Endodermal cell (in vitro differentiated cells): Measurements from ENCODE around the gene ENPP6. TPM values are rescaled to one million over a fixed set of nuclear protein-coding genes. Genes with fewer than 3 reads are reported as not detected.

ENCODE experiments used
- DNase-seq: peaks from one replicate; pipeline ENCODE4 v3.0.0-alpha.2; 2017
- H3K27ac ChIP-seq: 2 replicates; pipeline ENCODE4 v1.5.1; 2013; ENCODE audit warnings: mild to moderate bottlenecking, low read depth, low read length, moderate library complexity
- H3K27me3 ChIP-seq: 2 replicates; pipeline ENCODE4 v1.6.1; 2013; ENCODE audit warnings: mild to moderate bottlenecking, low read length, moderate library complexity; ENCODE audit not compliant: insufficient read depth, control insufficient read depth, poor library complexity, severe bottlenecking
- H3K36me3 ChIP-seq: 2 replicates; pipeline ENCODE4 v1.7.0; 2013; ENCODE audit warnings: mild to moderate bottlenecking, low read length, moderate library complexity; ENCODE audit not compliant: control insufficient read depth, insufficient read depth
- H3K4me1 ChIP-seq: one replicate; pipeline ENCODE4 v1.7.0; 2013; ENCODE audit warnings: low read length; ENCODE audit not compliant: control insufficient read depth, insufficient read depth
- H3K4me3 ChIP-seq: 2 replicates; pipeline ENCODE4 v1.5.1; 2013; ENCODE audit warnings: mild to moderate bottlenecking, low read length, moderate library complexity
- H3K9ac ChIP-seq: 2 replicates; pipeline ENCODE4 v1.6.1; 2013; ENCODE audit warnings: mild to moderate bottlenecking, low read length, moderate library complexity; ENCODE audit not compliant: poor library complexity, severe bottlenecking; ENCODE audit errors: extremely low read depth
- H3K9me3 ChIP-seq: 2 replicates; pipeline ENCODE4 v1.6.1; 2013; ENCODE audit warnings: mild to moderate bottlenecking, low read length, moderate library complexity; ENCODE audit not compliant: control insufficient read depth
- H3K27ac Mint-ChIP-seq: 2 replicates; pipeline ENCODE4 v1.8.0; 2020; ENCODE audit warnings: mixed read lengths
- H3K27me3 Mint-ChIP-seq: 2 replicates; pipeline ENCODE4 v1.8.0; 2021; ENCODE audit warnings: mild to moderate bottlenecking, mixed read lengths; ENCODE audit not compliant: insufficient read depth
- H3K36me3 Mint-ChIP-seq: 2 replicates; pipeline ENCODE4 v1.8.0; 2020; ENCODE audit warnings: low read depth, mixed read lengths
- H3K4me1 Mint-ChIP-seq: 2 replicates; pipeline ENCODE4 v1.8.0; 2020; ENCODE audit warnings: mixed read lengths
- H3K4me3 Mint-ChIP-seq: 2 replicates; pipeline ENCODE4 v1.8.0; 2020; ENCODE audit warnings: mild to moderate bottlenecking, moderate library complexity, mixed read lengths
- H3K9me3 Mint-ChIP-seq: 2 replicates; pipeline ENCODE4 v1.8.0; 2020; ENCODE audit warnings: mild to moderate bottlenecking, mixed read lengths
- CTCF ChIP-seq: fragments of 200-600 bp; sonication (generic); conservative IDR thresholded peaks from 2 replicates; pipeline ENCODE4 v1.5.0; 2021; ENCODE audit warnings: antibody characterized with exemption, mild to moderate bottlenecking
- WGBS, 2 experiments: methylation state at CpG; one replicate each; pipeline versions ENCODE4 v1.1.5 to v1.1.7; 2013; ENCODE audit warnings: missing lambda C conversion rate in 2 of 2, mixed read lengths in 1 of 2; ENCODE audit not compliant: insufficient coverage in 1 of 2, insufficient read length in 1 of 2; 5-methylcytosine and 5-hydroxymethylcytosine counted together
- total RNA-seq, 2 donors: library from RNA; stranded (reverse); fragmentation: NEBNext Ultra II Directional in 1 of 2; extraction: Animal tissue kit (Norgen Biotek cat#: 25700) in 1 of 2; gene quantifications; 2 replicates in 1 of 2; 3 replicates in 1 of 2; pipeline ENCODE4 v1.2.1, GENCODE V29; 2021

The ENPP6 gene
- total RNA-seq, 2 donors from 2014 or later = 0.07 TPM; not detected in 1

- Histone ChIP-seq H3K4me1 (peaks cover 7% of the 10 kb centered on the region), H3K27me3 (no peaks in the 10 kb centered on the region), H3K36me3 (no peaks in the 10 kb centered on the region), H3K9ac (no peak overlapping the region), H3K9me3 (no peaks in the 10 kb centered on the region), H3K27ac (no peak overlapping the region), H3K4me3 (no peak overlapping the region)
- 92 to 100% methylated on average over 2 to 4 of the region's 4 CpGs for WGBS, 2 experiments
- no peak overlapping the region for H3K4me3 Mint-ChIP-seq
- H3K27me3 Mint-ChIP-seq = no peaks in the 10 kb centered on the region
- no peaks in the 10 kb centered on the region for H3K36me3 Mint-ChIP-seq
- H3K9me3 Mint-ChIP-seq = peaks cover 9% of the 10 kb centered on the region
- TF ChIP-seq CTCF = no peak
- DNase-seq = no peak
- no peak overlapping the region for H3K27ac Mint-ChIP-seq
- H3K4me1 Mint-ChIP-seq = peaks cover 8% of the 10 kb centered on the region
Observed at GRCh38 chr4:184189966-184190365, 27.7 kb downstream of the ENPP6 start.

GRCh38 chr4:184188443-184189400, 29.0 kb downstream of the ENPP6 start:
- no peaks in the 10 kb centered on the region for H3K36me3 ChIP-seq
- DNase-seq = no peak
- no peaks in the 10 kb centered on the region for H3K27me3 ChIP-seq
- H3K27ac ChIP-seq = no peak overlapping the region
- no peaks in the 10 kb centered on the region for H3K9me3 ChIP-seq
- WGBS, 2 experiments = 83 to 89% methylated on average over 10 to 12 of the region's 12 CpGs
- H3K4me3 Mint-ChIP-seq = no peak overlapping the region
- H3K36me3 Mint-ChIP-seq = no peaks in the 10 kb centered on the region
- no peak overlapping the region for H3K9ac ChIP-seq
- no peak overlapping the region for H3K27ac Mint-ChIP-seq
- no peaks in the 10 kb centered on the region for H3K27me3 Mint-ChIP-seq
- H3K4me1 Mint-ChIP-seq = peaks cover 8% of the 10 kb centered on the region
- H3K4me1 ChIP-seq = peaks cover 7% of the 10 kb centered on the region
- TF ChIP-seq CTCF = no peak
- H3K4me3 ChIP-seq = no peak overlapping the region
- peaks cover 6% of the 10 kb centered on the region for H3K9me3 Mint-ChIP-seq

GRCh38 chr4:184177271-184177670, 40.4 kb downstream of the ENPP6 start:
- Histone ChIP-seq H3K4me1 (no peaks in the 10 kb centered on the region), H3K27me3 (no peaks in the 10 kb centered on the region), H3K27ac (no peak overlapping the region), H3K36me3 (no peaks in the 10 kb centered on the region), H3K9ac (no peak overlapping the region), H3K4me3 (no peak overlapping the region), H3K9me3 (peaks cover 1% of the 10 kb centered on the region)
- Mint-ChIP-seq H3K36me3 (no peaks in the 10 kb centered on the region), H3K9me3 (peaks cover 22% of the 10 kb centered on the region), H3K27me3 (no peaks in the 10 kb centered on the region), H3K27ac (no peak overlapping the region), H3K4me3 (no peak overlapping the region), H3K4me1 (no peaks in the 10 kb centered on the region)
- DNase-seq = peak; percentile 60
- TF ChIP-seq CTCF = peak; percentile 32
- WGBS, 2 experiments = 86 to 100% methylated on average over 2 to 6 of the region's 6 CpGs
